SW480 (cell line): ENCODE data around the gene RRP1B.
"Not testable (repeated sequence)": the region's sequence is repeated elsewhere in the genome, so short reads cannot be mapped to it uniquely, and the experiment has no call there.

Experiments
- DNase-seq: peaks from one replicate; pipeline ENCODE4 v3.0.0-alpha.2; 2016; ENCODE audit warnings: low spot score

Gene RRP1B, protein sequence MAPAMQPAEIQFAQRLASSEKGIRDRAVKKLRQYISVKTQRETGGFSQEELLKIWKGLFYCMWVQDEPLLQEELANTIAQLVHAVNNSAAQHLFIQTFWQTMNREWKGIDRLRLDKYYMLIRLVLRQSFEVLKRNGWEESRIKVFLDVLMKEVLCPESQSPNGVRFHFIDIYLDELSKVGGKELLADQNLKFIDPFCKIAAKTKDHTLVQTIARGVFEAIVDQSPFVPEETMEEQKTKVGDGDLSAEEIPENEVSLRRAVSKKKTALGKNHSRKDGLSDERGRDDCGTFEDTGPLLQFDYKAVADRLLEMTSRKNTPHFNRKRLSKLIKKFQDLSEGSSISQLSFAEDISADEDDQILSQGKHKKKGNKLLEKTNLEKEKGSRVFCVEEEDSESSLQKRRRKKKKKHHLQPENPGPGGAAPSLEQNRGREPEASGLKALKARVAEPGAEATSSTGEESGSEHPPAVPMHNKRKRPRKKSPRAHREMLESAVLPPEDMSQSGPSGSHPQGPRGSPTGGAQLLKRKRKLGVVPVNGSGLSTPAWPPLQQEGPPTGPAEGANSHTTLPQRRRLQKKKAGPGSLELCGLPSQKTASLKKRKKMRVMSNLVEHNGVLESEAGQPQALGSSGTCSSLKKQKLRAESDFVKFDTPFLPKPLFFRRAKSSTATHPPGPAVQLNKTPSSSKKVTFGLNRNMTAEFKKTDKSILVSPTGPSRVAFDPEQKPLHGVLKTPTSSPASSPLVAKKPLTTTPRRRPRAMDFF

DNA sequence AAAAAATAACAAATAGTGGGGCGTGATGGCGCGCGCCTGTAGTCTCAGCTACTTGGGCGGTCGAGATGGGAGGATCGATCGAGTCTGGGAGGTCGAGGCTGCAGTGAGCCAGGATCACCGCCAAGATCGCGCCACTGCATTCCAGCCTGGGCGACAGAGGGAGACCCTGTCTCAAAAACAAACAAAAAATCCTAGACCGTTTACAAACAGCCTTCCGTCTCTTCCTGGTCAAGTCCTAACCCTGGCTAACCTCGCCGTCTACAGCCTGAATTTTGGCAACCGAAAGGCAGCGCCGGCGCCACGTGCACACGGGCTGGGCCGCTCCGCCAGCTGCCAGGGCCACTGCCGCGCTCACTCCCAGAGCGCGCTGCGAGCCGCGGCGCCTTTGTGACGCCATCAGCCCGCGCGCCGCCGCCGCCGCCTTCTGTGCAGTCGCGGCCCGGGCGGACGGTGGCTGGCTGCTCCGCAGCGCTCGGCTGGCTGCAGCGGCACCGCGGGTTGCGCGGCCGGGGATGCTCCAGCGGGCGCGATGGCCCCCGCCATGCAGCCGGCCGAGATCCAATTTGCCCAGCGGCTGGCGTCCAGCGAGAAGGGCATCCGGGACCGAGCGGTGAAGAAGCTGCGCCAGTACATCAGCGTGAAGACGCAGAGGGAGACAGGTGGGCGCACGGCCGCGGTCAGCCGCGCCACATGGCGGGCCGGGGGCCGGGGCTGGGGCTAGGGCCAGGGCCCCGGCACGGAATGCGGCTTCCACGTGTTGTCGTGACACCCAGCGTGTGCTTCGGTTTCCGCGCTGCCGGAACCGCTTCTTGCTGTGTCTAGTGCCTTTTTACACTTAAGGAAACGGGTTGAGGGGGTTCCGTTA lies at the start of gene RRP1B, which contains the start of gene HSF2BP:
RRP1B (plus strand) TSS at position 425 of the 865 bp plus-strand sequence; CDS start at position 530, 105 bp downstream.
HSF2BP (minus strand) TSS at position 353 of the 865 bp plus-strand sequence. CDS start 1,392 bp downstream, outside the sequence.
- peak; percentile 85 for DNase-seq

GRCh38 chr21:43611598-43612369 lies 47.6 kb upstream of the RRP1B start:
- DNase-seq, result peak; percentile 61

- no peak for DNase-seq
Measured at GRCh38 chr21:43613755-43614638, 45.4 kb upstream of the RRP1B start.

DNA sequence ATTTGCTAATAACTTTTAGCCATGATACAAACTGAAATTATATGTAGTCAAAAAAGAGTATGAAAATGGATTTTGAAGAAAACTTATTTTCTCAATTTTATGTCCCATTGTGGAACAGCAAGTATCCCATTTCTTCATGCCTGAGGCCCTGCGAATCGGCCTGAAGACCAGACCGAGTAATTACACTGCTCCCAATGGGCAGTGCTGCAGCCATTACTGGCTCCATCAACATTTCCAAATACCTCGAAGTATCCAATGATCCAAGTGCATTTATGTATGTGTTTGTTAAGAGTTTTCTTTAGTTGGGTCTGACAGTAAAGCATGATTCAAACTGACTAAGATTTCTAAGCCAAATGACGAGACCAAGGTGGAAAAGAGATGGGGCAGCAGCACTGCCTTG lies 44.5 kb upstream of the RRP1B start:
- no peak for DNase-seq

- not testable (repeated sequence) for DNase-seq
Measured at GRCh38 chr21:43616861-43617260, 42.5 kb upstream of the RRP1B start.

- no peak for DNase-seq
Measured at GRCh38 chr21:43618940-43619339, 40.4 kb upstream of the RRP1B start.

DNA sequence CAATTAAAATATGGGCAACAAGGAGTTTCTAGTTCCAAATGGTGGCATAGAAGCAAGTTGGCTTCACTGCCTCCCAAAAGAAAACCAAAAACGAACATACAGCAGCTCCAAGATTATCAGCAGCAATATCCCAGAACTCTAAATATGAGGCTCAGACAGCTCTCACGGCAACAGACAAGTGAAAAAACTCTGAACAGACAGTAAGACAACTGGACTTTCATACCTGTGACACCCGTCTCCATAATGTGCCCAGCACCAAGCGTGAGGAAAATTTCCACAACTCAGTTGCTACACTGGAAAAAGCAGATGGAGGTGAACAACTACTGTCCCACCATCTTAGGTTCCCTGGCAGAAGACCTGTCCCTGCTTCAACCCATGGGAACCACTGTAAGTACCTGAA lies 40.0 kb upstream of the RRP1B start:
- DNase-seq, result no peak

GRCh38 chr21:43619856-43620255 lies 39.5 kb upstream of the RRP1B start:
- no peak for DNase-seq

GRCh38 chr21:43622796-43623195 lies 36.6 kb upstream of the RRP1B start:
- DNase-seq, result no peak

DNA sequence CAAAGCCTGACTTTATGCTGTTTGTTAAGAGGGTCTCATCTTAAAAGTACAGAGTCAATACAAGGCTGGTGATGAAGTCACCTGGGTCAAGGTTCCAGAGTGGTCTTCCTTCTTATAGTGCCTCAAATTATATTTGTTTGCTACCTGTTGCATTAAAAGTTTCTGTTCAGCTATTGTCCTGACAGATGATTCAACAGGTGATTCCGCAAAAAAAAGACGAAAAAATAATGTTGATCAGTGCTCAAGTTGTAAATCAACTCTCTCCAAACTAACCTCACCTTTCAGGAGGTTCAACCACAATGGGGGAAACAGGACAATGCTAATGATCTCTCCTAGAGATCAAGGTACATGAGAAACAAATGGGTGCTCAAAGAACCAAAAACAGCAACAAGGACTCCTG lies 35.8 kb upstream of the RRP1B start:
- DNase-seq, result no peak

DNA sequence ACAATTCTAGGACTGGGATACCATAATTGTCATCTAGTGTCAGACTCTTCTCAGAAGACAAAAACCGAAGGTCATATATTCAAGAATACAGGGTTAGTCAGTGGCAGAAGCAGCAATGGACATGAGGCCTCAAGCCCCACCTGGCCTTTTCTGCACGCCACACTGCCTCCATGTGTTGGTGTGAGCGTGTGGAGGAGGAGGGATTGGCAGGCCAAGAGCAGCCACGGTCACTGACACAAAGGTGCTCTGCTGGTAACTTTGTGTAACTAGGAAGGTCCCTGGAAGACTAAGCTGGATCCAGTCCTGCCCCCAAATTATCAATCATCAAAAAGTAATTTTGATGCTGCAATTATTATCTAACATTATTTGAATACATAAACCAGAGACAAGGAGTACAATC lies 35.0 kb upstream of the RRP1B start:
- no peak for DNase-seq

DNA sequence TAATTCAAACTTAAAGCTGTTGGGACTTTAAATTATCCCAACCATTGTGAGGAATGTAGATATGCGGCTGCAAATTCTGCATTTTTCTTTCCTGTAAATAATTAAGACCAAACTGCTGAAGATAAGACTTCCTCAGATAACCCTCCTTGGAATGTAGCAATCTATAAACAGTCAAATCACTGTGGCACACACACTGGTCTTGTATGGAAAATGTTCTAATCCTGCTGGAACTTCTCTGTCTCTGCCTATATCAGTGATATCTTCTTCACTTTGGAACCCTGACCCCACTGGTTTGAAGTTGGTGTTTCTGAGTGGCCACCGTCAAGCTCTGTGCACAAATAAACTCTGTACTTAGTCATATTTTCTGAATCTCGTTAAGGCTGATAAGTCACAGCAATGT lies 33.0 kb upstream of the RRP1B start:
- no peak for DNase-seq

GRCh38 chr21:43627527-43627926 lies 31.8 kb upstream of the RRP1B start:
- DNase-seq, result no peak

- DNase-seq, result no peak
Measured at GRCh38 chr21:43631411-43632107, 27.8 kb upstream of the RRP1B start.

DNA sequence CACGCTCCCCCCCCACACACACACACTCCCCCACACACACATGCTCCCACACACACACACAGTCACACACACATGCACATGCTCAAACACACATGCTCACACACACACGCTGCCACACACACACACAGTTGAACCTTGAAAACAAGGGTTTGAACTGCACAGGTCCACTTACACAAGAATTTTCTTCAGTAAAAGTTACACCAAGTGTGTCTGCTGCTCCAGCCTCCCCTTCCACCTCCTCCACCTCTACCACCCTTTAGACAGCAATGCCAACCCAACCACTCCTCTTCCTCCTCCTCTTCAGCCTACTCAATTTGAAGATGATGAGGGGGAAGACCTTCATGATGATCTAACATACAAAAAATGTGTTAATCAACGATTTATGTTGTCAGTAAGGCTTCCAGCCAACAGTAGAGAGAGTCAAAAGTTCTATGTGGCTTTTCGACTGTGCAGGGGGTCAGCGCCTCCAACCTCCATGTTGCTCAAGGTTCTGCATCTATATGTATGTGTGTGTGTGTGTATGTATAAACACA lies 26.9 kb upstream of the RRP1B start:
- DNase-seq, result no peak

GRCh38 chr21:43634618-43635017 lies 24.7 kb upstream of the RRP1B start:
- no peak for DNase-seq

DNA sequence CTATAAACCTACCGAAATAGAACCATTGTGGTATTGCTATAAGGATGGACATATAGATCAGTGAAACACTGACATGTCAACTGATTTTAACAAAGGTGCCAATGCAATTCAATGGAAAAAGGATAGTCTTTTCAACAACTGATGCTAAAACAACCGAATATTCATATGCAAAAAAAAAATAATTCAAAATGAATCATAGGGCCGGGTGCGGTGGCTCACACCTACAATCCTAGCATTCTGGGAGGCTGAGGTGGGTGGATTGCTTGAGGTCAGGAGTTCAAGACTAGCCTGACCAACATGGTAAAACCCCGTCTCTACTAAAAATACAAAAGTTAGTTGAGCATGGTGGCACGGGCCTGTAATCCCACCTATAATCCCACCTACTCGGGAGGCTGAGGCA lies 23.9 kb upstream of the RRP1B start:
- DNase-seq, result no peak

- DNase-seq, result no peak
Measured at GRCh38 chr21:43637530-43638158, 21.7 kb upstream of the RRP1B start.
